C4-2B (cell line): ENCODE data around the gene CAP1.
"Not testable (repeated sequence)": the region's sequence is repeated elsewhere in the genome, so short reads cannot be mapped to it uniquely, and the experiment has no call there.

ENCODE experiments used
- H3K27ac ChIP-seq: fragments of 450-650 bp; 2 replicates; pipeline ENCODE4 v1.5.1; 2017
- ZFX ChIP-seq: fragments of 450-650 bp; IDR thresholded peaks from 2 replicates; pipeline ENCODE4 v1.6.1; 2017
- TF ChIP-seq, protein P1 (sequence below): fragments of 450-650 bp; conservative IDR thresholded peaks from 2 replicates; pipeline ENCODE4 v1.5.1; 2017; ENCODE audit warnings: mild to moderate bottlenecking

Gene CAP1

DNA sequence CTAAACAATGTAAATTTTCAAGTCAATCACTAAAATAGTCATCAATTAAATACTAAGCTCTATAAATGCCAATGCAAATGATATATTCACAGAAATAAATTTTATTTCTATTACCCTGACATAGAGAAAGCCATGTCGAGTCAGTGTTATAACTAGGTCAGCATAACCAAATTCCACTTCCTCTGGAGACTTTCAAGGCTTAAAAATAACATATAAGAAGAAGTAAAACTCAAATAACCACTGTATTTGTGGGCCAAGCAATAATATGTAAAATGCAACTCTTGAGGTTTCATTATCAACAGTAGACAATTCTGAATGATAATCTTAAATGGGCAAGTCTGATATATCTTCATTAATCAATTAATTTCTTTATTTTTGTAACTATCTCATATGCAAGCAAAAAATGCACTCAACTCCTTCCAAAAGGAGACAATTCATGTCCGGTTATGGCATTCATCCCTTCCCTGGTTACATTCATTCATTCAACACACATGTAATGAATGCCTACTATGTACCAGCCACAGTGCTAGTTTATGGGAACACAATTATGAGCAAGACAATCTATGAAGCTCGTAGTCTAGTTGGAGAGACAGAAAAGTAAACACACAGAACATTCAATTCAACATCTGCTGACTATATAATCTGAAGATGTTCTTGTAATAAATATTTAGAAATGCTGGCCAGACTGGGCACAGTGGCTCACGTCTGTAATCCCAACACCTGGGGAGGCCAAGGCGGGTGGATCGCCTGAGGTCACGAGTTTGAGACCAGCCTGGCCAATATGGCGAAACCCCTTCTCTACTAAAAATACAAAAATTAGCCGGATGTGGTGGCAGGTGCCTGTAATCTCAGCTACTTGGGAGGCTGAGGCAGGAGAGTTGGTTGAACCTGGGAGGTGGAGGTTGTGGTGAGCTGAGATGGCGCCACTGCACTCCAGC lies 37.1 kb upstream of the CAP1 start:
- no peak overlapping the region for H3K27ac ChIP-seq
- TF ChIP-seq ZFX = no peak

DNA sequence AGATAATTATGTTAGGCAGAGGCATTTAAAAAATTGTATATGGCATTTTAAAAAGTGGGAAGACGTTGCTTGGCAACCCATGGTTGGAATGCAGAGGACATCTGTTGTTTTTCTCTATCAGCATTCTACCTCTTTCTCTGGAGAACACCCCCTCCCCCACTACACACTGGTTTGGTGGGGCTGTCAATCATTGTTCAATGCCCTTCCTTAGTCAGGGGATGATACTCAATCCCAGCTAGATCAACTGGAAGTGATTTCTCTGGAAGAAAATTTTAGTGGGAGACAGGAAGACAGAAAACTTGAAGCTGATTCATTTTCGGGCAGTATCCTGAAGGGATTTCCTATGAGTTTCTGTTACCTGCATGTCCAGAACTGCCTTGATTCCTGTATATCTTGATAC lies 35.7 kb upstream of the CAP1 start:
- no peak overlapping the region for H3K27ac ChIP-seq
- TF ChIP-seq, protein P1, sequence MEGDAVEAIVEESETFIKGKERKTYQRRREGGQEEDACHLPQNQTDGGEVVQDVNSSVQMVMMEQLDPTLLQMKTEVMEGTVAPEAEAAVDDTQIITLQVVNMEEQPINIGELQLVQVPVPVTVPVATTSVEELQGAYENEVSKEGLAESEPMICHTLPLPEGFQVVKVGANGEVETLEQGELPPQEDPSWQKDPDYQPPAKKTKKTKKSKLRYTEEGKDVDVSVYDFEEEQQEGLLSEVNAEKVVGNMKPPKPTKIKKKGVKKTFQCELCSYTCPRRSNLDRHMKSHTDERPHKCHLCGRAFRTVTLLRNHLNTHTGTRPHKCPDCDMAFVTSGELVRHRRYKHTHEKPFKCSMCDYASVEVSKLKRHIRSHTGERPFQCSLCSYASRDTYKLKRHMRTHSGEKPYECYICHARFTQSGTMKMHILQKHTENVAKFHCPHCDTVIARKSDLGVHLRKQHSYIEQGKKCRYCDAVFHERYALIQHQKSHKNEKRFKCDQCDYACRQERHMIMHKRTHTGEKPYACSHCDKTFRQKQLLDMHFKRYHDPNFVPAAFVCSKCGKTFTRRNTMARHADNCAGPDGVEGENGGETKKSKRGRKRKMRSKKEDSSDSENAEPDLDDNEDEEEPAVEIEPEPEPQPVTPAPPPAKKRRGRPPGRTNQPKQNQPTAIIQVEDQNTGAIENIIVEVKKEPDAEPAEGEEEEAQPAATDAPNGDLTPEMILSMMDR = no peak
- no peak for TF ChIP-seq ZFX

DNA sequence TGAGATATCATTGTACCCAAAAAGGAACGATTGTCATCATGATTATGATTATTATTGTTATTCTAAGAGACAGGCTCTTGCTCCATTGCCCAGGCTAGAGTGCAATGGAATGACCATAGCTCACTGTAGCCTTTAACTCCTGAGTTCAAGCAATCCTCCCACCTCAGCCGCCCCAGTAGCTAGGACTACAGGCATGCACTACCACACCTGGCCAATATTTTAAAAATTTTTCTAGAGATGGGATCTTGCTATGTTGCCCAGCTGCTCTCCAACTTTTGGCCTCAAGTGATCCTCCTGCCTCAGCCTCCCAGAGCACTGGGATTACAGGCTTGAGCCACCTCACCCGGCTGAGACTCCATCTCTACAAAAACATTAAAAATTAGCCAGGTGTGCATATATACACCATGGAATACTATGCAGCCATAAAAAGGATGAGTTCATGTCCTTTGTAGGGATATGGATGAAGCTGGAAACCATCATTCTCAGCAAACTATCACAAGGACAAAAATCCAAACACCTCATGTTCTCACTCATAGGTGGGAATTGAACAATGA lies 33.0 kb upstream of the CAP1 start:
- not testable (repeated sequence) for H3K27ac ChIP-seq

DNA sequence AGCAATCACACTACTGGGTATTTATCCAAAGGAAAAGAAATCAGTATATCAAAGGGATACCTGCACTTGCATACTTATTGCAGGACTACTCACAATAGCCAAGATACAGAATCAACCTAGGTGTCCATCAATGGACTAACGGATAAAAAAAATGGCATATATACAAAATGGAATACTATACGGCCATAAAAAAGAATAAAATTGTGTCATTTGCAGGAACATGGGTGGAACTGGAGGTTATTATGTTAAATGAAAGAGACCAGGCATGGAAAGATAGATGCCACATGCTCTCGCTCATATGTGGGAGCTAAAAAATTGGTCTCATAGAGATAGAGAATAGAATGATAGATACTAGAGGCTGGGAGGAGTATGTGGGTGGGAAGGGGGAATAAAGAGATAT lies 29.3 kb upstream of the CAP1 start:
- TF ChIP-seq, protein P1 = no peak
- no peak for TF ChIP-seq ZFX
- no peak overlapping the region for H3K27ac ChIP-seq

DNA sequence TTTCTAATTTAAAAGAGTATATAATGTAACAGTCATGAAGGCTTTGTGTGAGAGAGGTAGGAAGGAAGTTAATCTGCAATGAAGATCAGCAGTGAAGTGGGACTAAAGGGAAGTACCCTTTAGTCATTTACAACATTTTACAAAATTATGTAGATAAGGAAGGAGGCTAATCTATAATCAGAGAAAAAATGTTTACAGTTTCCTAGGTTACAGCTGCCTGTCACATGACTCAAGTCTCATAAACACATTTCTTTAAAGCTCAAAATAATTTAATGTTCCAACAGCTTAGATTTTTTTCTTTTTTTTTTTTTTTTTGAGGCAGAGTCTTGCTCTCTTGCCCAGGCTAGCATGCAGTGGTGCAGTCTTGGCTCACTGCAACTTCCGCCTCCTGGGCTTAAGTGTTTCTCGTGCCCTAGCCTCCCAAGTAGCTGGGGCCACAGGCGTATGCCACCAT lies 26.2 kb upstream of the CAP1 start:
- H3K27ac ChIP-seq = no peak overlapping the region
- TF ChIP-seq, protein P1 = no peak
- no peak for TF ChIP-seq ZFX

DNA sequence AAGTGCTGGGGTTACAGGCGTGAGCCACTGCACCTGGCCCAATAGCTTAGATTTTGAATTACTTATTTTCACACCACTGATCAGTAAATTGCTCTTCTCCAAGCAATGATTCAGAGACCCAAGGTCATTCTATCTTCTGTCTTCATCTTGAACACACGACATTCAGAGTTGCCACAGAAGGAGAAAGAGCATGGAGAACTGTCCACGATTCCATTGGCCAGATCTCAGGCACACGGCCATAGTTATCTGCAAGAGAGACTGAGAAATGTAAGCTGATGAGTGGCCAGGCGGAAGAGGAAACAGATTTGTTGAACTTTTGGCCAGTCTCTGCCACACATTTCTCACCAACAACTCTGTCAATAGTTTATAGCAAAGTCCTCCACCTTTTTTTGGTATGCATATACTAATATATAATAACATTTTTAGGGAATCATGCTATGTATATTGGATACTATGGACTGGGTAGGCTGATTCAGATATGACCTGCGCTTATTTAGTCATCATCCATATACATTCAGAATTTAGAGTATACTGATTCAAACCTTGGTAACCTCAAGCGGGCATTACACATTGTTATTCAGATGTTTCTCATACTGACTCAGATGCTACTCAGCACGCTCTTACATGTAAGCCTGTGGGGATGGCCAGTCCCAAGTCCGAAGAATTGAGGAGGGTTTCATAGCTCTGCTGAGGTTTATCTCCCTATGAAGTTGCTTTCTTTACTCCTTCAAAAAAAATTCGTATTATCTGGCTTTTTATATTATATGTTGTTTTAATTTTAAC lies 25.5 kb upstream of the CAP1 start:
- H3K27ac ChIP-seq = no peak overlapping the region
- TF ChIP-seq ZFX = no peak
- TF ChIP-seq, protein P1 = no peak

DNA sequence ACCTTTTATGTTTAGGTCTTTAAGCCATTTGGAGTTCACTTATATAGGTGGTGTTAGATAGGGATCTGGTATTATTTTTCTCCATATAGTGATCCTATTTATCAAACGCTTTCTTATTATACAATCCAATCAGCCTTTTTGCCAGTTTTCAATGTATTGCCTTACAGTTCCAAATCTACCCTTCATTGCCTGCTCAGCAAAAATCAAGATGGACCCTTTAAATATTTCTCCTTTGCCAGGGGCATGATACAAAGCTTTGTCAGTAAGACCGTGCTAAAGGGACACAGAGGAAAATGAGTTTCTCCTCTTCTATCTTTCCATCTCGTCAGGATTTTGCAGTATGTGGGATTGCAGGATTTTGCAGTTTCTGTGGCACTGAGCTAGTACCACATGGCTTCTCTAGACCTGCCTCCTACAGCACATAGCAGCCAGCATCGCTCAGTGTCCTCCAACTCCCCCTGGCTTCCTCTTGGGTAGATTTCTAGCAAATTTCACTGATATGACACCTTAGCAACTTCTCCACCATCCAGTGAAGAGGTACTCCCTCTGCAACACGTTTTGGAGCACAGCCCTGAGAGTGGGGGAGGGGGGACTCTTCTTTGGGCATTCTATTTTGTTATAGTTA lies 22.5 kb upstream of the CAP1 start:
- TF ChIP-seq, protein P1 = no peak
- TF ChIP-seq ZFX = no peak
- H3K27ac ChIP-seq = no peak overlapping the region
